OCI-LY3 (cell line): ENCODE measurements around the gene FASTKD1.

ENCODE experiments used
- H2AFZ ChIP-seq: fragments of 200-600, 300-600 bp; shearing (Covaris generic); 2 replicates; pipeline ENCODE4 v1.6.0; 2014; ENCODE audit warnings: antibody characterized with exemption, low read depth, low read length
- H3K27ac ChIP-seq: fragments of 200-600, 300-600 bp; sonication (generic); 2 replicates; pipeline ENCODE4 v1.5.1; 2014; ENCODE audit warnings: mild to moderate bottlenecking, low read length, moderate library complexity, mixed read lengths
- H3K27me3 ChIP-seq: fragments of 200-600, 300-600 bp; sonication (generic); 2 replicates; pipeline ENCODE4 v1.6.1; 2014; ENCODE audit warnings: low read depth, low read length, mixed read lengths
- H3K36me3 ChIP-seq: fragments of 200-600, 300-600 bp; sonication (generic); replicated peaks from 2 replicates; pipeline ENCODE3; 2014; ENCODE audit warnings: low read depth, low read length, mixed read lengths
- H3K4me1 ChIP-seq: fragments of 300-600, 200-600 bp; sonication (generic); 2 replicates; pipeline ENCODE4 v1.6.1; 2014; ENCODE audit warnings: low read length, mixed read lengths
- H3K4me2 ChIP-seq: fragments of 200-600, 300-600 bp; sonication (generic); 2 replicates; pipeline ENCODE4 v1.6.1; 2014; ENCODE audit warnings: low read length, mixed read lengths
- H3K4me3 ChIP-seq: fragments of 300-600, 200-600 bp; sonication (generic); 2 replicates; pipeline ENCODE4 v1.5.1; 2014; ENCODE audit warnings: antibody characterized with exemption, mild to moderate bottlenecking, low read length, moderate library complexity
- H3K79me2 ChIP-seq: fragments of 300-600, 200-600 bp; shearing (Covaris generic); 2 replicates; pipeline ENCODE4 v1.6.1; 2014; ENCODE audit warnings: mild to moderate bottlenecking, low read length, mixed read lengths
- H3K9ac ChIP-seq: fragments of 300-600, 200-600 bp; shearing (Covaris generic); 2 replicates; pipeline ENCODE4 v1.6.0; 2014; ENCODE audit warnings: mild to moderate bottlenecking, low read length, moderate library complexity
- H3K9me3 ChIP-seq: fragments of 200-600, 300-600 bp; shearing (Covaris generic); 2 replicates; pipeline ENCODE4 v1.6.1; 2014; ENCODE audit warnings: low read length, mixed read lengths; ENCODE audit not compliant: insufficient read depth
- H4K20me1 ChIP-seq: fragments of 200-600, 300-600 bp; sonication (generic); 2 replicates; pipeline ENCODE4 v1.6.1; 2016; ENCODE audit warnings: low read length, mixed read lengths; ENCODE audit not compliant: insufficient read depth
- CTCF ChIP-seq: fragments of 200-600, 300-600 bp; sonication (generic); IDR thresholded peaks from 2 replicates; pipeline ENCODE4 v1.5.1; 2014; ENCODE audit warnings: antibody characterized with exemption, low read length, low read depth
- EZH2phosphoT487 ChIP-seq: fragments of 200-600 bp; shearing (Covaris generic); IDR thresholded peaks from 2 replicates; pipeline ENCODE4 v1.6.1; 2018; ENCODE audit warnings: antibody characterized with exemption, mixed run types, low read depth

The FASTKD1 gene

GRCh38 chr2:169504651-169505050 is 69.0 kb downstream of the FASTKD1 start:
- no peaks in the 10 kb centered on the region for H3K27me3 ChIP-seq
- H3K4me1 ChIP-seq, result peaks cover 6% of the 10 kb centered on the region; the same call in 1 of the 2 replicates
- no peak overlapping the region for H3K9ac ChIP-seq
- no peak overlapping the region for H3K4me3 ChIP-seq
- H3K27ac ChIP-seq, result no peak overlapping the region
- no peaks in the 10 kb centered on the region for H4K20me1 ChIP-seq
- TF ChIP-seq EZH2phosphoT487 (no peak), CTCF (no peak)
- no peak overlapping the region for H3K4me2 ChIP-seq
- H3K79me2 ChIP-seq, result no peaks in the 10 kb centered on the region
- peaks cover 3% of the 10 kb centered on the region for H3K36me3 ChIP-seq
- H2AFZ ChIP-seq, result no peak overlapping the region
- no peaks in the 10 kb centered on the region for H3K9me3 ChIP-seq

GRCh38 chr2:169495310-169495928 is 78.2 kb downstream of the FASTKD1 start:
- Histone ChIP-seq H2AFZ (no peak overlapping the region), H3K27me3 (no peaks in the 10 kb centered on the region), H3K4me1 (no peaks in the 10 kb centered on the region), H3K27ac (no peak overlapping the region), H3K9ac (no peak overlapping the region), H3K36me3 (no peaks in the 10 kb centered on the region), H3K79me2 (no peaks in the 10 kb centered on the region), H3K4me3 (no peak overlapping the region), H4K20me1 (no peaks in the 10 kb centered on the region), H3K9me3 (no peaks in the 10 kb centered on the region), H3K4me2 (no peak overlapping the region)
- TF ChIP-seq CTCF (no peak), EZH2phosphoT487 (no peak)

GRCh38 chr2:169493360-169493759 is 80.3 kb downstream of the FASTKD1 start:
- no peak overlapping the region for H3K27ac ChIP-seq
- H3K9me3 ChIP-seq, result no peaks in the 10 kb centered on the region
- no peaks in the 10 kb centered on the region for H4K20me1 ChIP-seq
- no peaks in the 10 kb centered on the region for H3K36me3 ChIP-seq
- H2AFZ ChIP-seq, result no peak overlapping the region
- H3K9ac ChIP-seq, result no peak overlapping the region
- TF ChIP-seq CTCF (no peak), EZH2phosphoT487 (no peak)
- H3K4me1 ChIP-seq, result no peaks in the 10 kb centered on the region
- H3K79me2 ChIP-seq, result no peaks in the 10 kb centered on the region
- H3K27me3 ChIP-seq, result no peaks in the 10 kb centered on the region
- no peak overlapping the region for H3K4me3 ChIP-seq
- no peak overlapping the region for H3K4me2 ChIP-seq

GRCh38 chr2:169491378-169491777 is 82.3 kb downstream of the FASTKD1 start:
- no peaks in the 10 kb centered on the region for H3K9me3 ChIP-seq

More at GRCh38 chr2:169491378-169491777, 82.3 kb downstream of the FASTKD1 start:
- Histone ChIP-seq H3K4me2 (no peak overlapping the region), H3K36me3 (no peaks in the 10 kb centered on the region), H3K4me3 (no peak overlapping the region), H3K4me1 (no peaks in the 10 kb centered on the region), H3K79me2 (no peaks in the 10 kb centered on the region), H3K27ac (no peak overlapping the region), H3K9ac (no peak overlapping the region), H2AFZ (no peak overlapping the region), H4K20me1 (no peaks in the 10 kb centered on the region), H3K27me3 (no peaks in the 10 kb centered on the region)
- TF ChIP-seq CTCF, result no peak
- TF ChIP-seq EZH2phosphoT487, result no peak
